WTC11 (cell line): ENCODE measurements around the gene SRPK3. TPM values are rescaled to one million over a fixed set of nuclear protein-coding genes. Genes with fewer than 3 reads are reported as not detected.

Source experiments
- ATAC-seq: fragments of 200-7000 bp; cut with Tn5 transposase; 2 replicates; pipeline ENCODE4 v1.10.0; 2021; ENCODE audit warnings: mild to moderate bottlenecking, moderate library complexity
- CTCF ChIA-PET: fragments of 300-600 bp; sonication (Branson Sonifier 250); formaldehyde crosslinking; loops from one replicate; lab custom pipeline; 2021; ENCODE audit warnings: antibody characterized with exemption; lab: Charles Lee
- POLR2A ChIA-PET: fragments of 350-600 bp; sonication (Branson Sonifier 250); formaldehyde crosslinking; loops from one replicate; lab custom pipeline; 2021; ENCODE audit warnings: antibody characterized with exemption; lab: Charles Lee
- DNase-seq: peaks from one replicate; pipeline ENCODE4 v3.0.0; 2021; ENCODE audit warnings: low spot score
- H3K27ac Mint-ChIP-seq: 2 replicates; pipeline ENCODE4 v1.8.0; 2021; ENCODE audit warnings: mixed read lengths
- H3K27me3 Mint-ChIP-seq: 2 replicates; pipeline ENCODE4 v1.8.0; 2021; ENCODE audit warnings: low read depth, mild to moderate bottlenecking, moderate library complexity, mixed read lengths
- H3K36me3 Mint-ChIP-seq: 2 replicates; pipeline ENCODE4 v1.8.0; 2021; ENCODE audit warnings: mixed read lengths
- H3K4me1 Mint-ChIP-seq: 2 replicates; pipeline ENCODE4 v1.8.0; 2022; ENCODE audit warnings: mixed read lengths
- H3K4me3 Mint-ChIP-seq: 2 replicates; pipeline ENCODE4 v1.8.0; 2021; ENCODE audit warnings: mild to moderate bottlenecking, moderate library complexity, mixed read lengths
- H3K9me3 Mint-ChIP-seq: 2 replicates; pipeline ENCODE4 v1.8.0; 2021; ENCODE audit warnings: mixed read lengths
- ATF2 ChIP-seq: sonication (generic); formaldehyde crosslinking; IDR thresholded peaks from 2 replicates; pipeline ENCODE4 v1.8.1; 2022; ENCODE audit warnings: low read depth, missing genetic modification reagents, borderline replicate concordance
- ATF3 ChIP-seq: sonication (generic); formaldehyde crosslinking; conservative IDR thresholded peaks from 2 replicates; pipeline ENCODE4 v1.8.1; 2022; ENCODE audit warnings: mild to moderate bottlenecking, missing genetic modification reagents
- CREM ChIP-seq: sonication (generic); formaldehyde crosslinking; IDR thresholded peaks from 2 replicates; pipeline ENCODE4 v1.8.1; 2022; ENCODE audit warnings: mild to moderate bottlenecking, missing genetic modification reagents, moderate library complexity
- E2F1 ChIP-seq: sonication (generic); formaldehyde crosslinking; IDR thresholded peaks from 2 replicates; pipeline ENCODE4 v1.8.0; 2022; ENCODE audit warnings: mild to moderate bottlenecking, missing genetic modification reagents
- ELF4 ChIP-seq: sonication (generic); formaldehyde crosslinking; IDR thresholded peaks from 2 replicates; pipeline ENCODE4 v1.8.1; 2022; ENCODE audit warnings: low read depth, mild to moderate bottlenecking, moderate library complexity, missing genetic modification reagents
- EMX1 ChIP-seq: fragments of 250-450 bp; sonication (Bioruptor Pico); IDR thresholded peaks from 2 replicates; pipeline ENCODE4 v1.8.0; 2021; ENCODE audit warnings: mild to moderate bottlenecking
- FOXJ3 ChIP-seq: sonication (generic); formaldehyde crosslinking; IDR thresholded peaks from 2 replicates; pipeline ENCODE4 v1.9.0; 2021; ENCODE audit warnings: missing genetic modification reagents, mild to moderate bottlenecking, borderline replicate concordance
- FOXK1 ChIP-seq: sonication (generic); formaldehyde crosslinking; IDR thresholded peaks from 2 replicates; pipeline ENCODE4 v1.8.0; 2022; ENCODE audit warnings: mild to moderate bottlenecking, moderate library complexity, missing genetic modification reagents
- GTF2I ChIP-seq: fragments of 250-450 bp; sonication (Bioruptor Pico); conservative IDR thresholded peaks from 2 replicates; pipeline ENCODE4 v1.4.0; 2021; ENCODE audit warnings: mild to moderate bottlenecking
- JAZF1 ChIP-seq: fragments of 250-450 bp; sonication (Bioruptor Pico); IDR thresholded peaks from 2 replicates; pipeline ENCODE4 v1.9.0; 2021; ENCODE audit warnings: moderate library complexity, mild to moderate bottlenecking, inconsistent platforms
- JUN ChIP-seq: sonication (generic); formaldehyde crosslinking; IDR thresholded peaks from 2 replicates; pipeline ENCODE4 v1.8.0; 2023; ENCODE audit warnings: mild to moderate bottlenecking, missing genetic modification reagents
- MLX ChIP-seq: sonication (generic); formaldehyde crosslinking; IDR thresholded peaks from 2 replicates; pipeline ENCODE4 v1.8.1; 2023; ENCODE audit warnings: mild to moderate bottlenecking, missing genetic modification reagents, moderate library complexity
- MXD4 ChIP-seq: fragments of 250-450 bp; sonication (Bioruptor Pico); IDR thresholded peaks from 2 replicates; pipeline ENCODE4 v1.8.0; 2021; ENCODE audit warnings: mild to moderate bottlenecking, moderate library complexity, borderline replicate concordance
- MYBL2 ChIP-seq: sonication (generic); formaldehyde crosslinking; IDR thresholded peaks from 2 replicates; pipeline ENCODE4 v1.8.1; 2023; ENCODE audit warnings: mild to moderate bottlenecking, moderate library complexity, missing genetic modification reagents
- NR1H2 ChIP-seq: sonication (generic); formaldehyde crosslinking; IDR thresholded peaks from 2 replicates; pipeline ENCODE4 v1.9.0; 2021; ENCODE audit warnings: mild to moderate bottlenecking, moderate library complexity, missing genetic modification reagents
- PRRX2 ChIP-seq: fragments of 250-450 bp; sonication (Bioruptor Pico); IDR thresholded peaks from 2 replicates; pipeline ENCODE4 v1.8.0; 2021; ENCODE audit warnings: mild to moderate bottlenecking
- RELA ChIP-seq: sonication (generic); formaldehyde crosslinking; IDR thresholded peaks from 2 replicates; pipeline ENCODE4 v1.8.1; 2022; ENCODE audit warnings: missing genetic modification reagents, mild to moderate bottlenecking, borderline replicate concordance
- TEAD1 ChIP-seq: sonication (generic); formaldehyde crosslinking; IDR thresholded peaks from 2 replicates; pipeline ENCODE4 v1.8.0; 2022; ENCODE audit warnings: mild to moderate bottlenecking, missing genetic modification reagents
- USF1 ChIP-seq: sonication (generic); formaldehyde crosslinking; IDR thresholded peaks from 2 replicates; pipeline ENCODE4 v1.8.0; 2022; ENCODE audit warnings: mild to moderate bottlenecking, missing genetic modification reagents
- ZBTB21 ChIP-seq: sonication (generic); formaldehyde crosslinking; IDR thresholded peaks from 2 replicates; pipeline ENCODE4 v1.8.1; 2023; ENCODE audit warnings: mild to moderate bottlenecking, missing genetic modification reagents, borderline replicate concordance
- ZBTB43 ChIP-seq: sonication (generic); formaldehyde crosslinking; IDR thresholded peaks from 2 replicates; pipeline ENCODE4 v1.8.1; 2023; ENCODE audit warnings: mild to moderate bottlenecking, missing genetic modification reagents
- ZNF121 ChIP-seq: sonication (generic); formaldehyde crosslinking; IDR thresholded peaks from 2 replicates; pipeline ENCODE4 v1.8.0; 2023; ENCODE audit warnings: missing genetic modification reagents
- ZNF138 ChIP-seq: sonication (generic); formaldehyde crosslinking; conservative IDR thresholded peaks from 2 replicates; pipeline ENCODE4 v1.8.1; 2022; ENCODE audit warnings: mild to moderate bottlenecking, moderate library complexity, missing genetic modification reagents
- ZNF396 ChIP-seq: fragments of 250-450 bp; sonication (Bioruptor Pico); IDR thresholded peaks from 2 replicates; pipeline ENCODE4 v1.8.0; 2021; ENCODE audit warnings: mild to moderate bottlenecking, moderate library complexity, borderline replicate concordance
- ZNF416 ChIP-seq: fragments of 250-450 bp; sonication (Bioruptor Pico); IDR thresholded peaks from 2 replicates; pipeline ENCODE4 v1.9.0; 2021; ENCODE audit warnings: mild to moderate bottlenecking, inconsistent platforms
- ZNF512 ChIP-seq: sonication (generic); formaldehyde crosslinking; IDR thresholded peaks from 2 replicates; pipeline ENCODE4 v1.8.1; 2022; ENCODE audit warnings: missing genetic modification reagents, borderline replicate concordance
- total RNA-seq: library from RNA; stranded (reverse); gene quantifications from 3 replicates; pipeline ENCODE4 v1.2.3, GENCODE V29; 2021

SRPK3 gene
- total RNA-seq, 1 experiment from 2014 or later: not detected

GRCh38 chrX:153791104-153791852, 10.4 kb downstream of the SRPK3 start:
- ChIA-PET CTCF (no interaction called here), POLR2A (no interaction called here)
- DNase-seq (no peak), ATAC-seq (no peak)
- Mint-ChIP-seq H3K4me1 (peaks cover 11% of the 10 kb centered on the region), H3K9me3 (no peaks in the 10 kb centered on the region), H3K36me3 (peaks cover 3% of the 10 kb centered on the region), H3K4me3 (no peak overlapping the region), H3K27ac (peak overlapping the region; percentile 36; the same call in 1 of the 2 replicates), H3K27me3 (no peaks in the 10 kb centered on the region)
- no peak for TF ChIP-seq ZBTB43 (CRISPR knock-in tag)
- no peak for TF ChIP-seq RELA (CRISPR knock-in tag)
- TF ChIP-seq NR1H2: no peak
- no peak for TF ChIP-seq ZBTB21 (CRISPR knock-in tag)
- no peak for TF ChIP-seq PRRX2 (CRISPR knock-in tag)
- TF ChIP-seq MXD4: no peak

GRCh38 chrX:153792368-153792767, 11.5 kb downstream of the SRPK3 start:
- H3K4me3 Mint-ChIP-seq: no peak overlapping the region
- no peak for ATAC-seq
- CTCF ChIA-PET: no interaction called here
- no peak overlapping the region for H3K27ac Mint-ChIP-seq
- H3K27me3 Mint-ChIP-seq: no peaks in the 10 kb centered on the region
- DNase-seq: no peak
- H3K36me3 Mint-ChIP-seq: peaks cover 4% of the 10 kb centered on the region; the same call in 1 of the 2 replicates
- TF ChIP-seq RELA (CRISPR knock-in tag) (no peak), JAZF1 (CRISPR knock-in tag) (no peak), ELF4 (no peak), ATF2 (CRISPR knock-in tag) (no peak)
- H3K4me1 Mint-ChIP-seq: peaks cover 12% of the 10 kb centered on the region
- H3K9me3 Mint-ChIP-seq: no peaks in the 10 kb centered on the region
- POLR2A ChIA-PET: no interaction called here

GRCh38 chrX:153793291-153793690, 12.4 kb downstream of the SRPK3 start:
- 0 out of 2 replicates have a peak overlapping the region, but pooled peaks have one; percentile 23 for H3K27ac Mint-ChIP-seq
- H3K4me1 Mint-ChIP-seq: peaks cover 12% of the 10 kb centered on the region
- H3K4me3 Mint-ChIP-seq: peak overlapping the region; percentile 90
- H3K36me3 Mint-ChIP-seq: peaks cover 8% of the 10 kb centered on the region
- ChIA-PET CTCF (interaction anchor here (1.0 to 1.9 kb wide), 3 partner anchors 11 to 154 kb away, joined by 3 to 6 read pairs (median 4); no protein-coding TSS in a partner anchor), POLR2A (interaction anchor here (1.3 kb wide), 1 partner anchor 15 kb away, joined by 4 read pairs; no protein-coding TSS in a partner anchor)
- DNase-seq: no peak
- no peaks in the 10 kb centered on the region for H3K27me3 Mint-ChIP-seq
- no peak for ATAC-seq
- H3K9me3 Mint-ChIP-seq: no peaks in the 10 kb centered on the region
- TF ChIP-seq ZNF512 (CRISPR knock-in tag) (no peak), ZNF121 (CRISPR knock-in tag) (no peak), MYBL2 (CRISPR knock-in tag) (no peak), USF1 (CRISPR knock-in tag) (no peak), JUN (CRISPR knock-in tag) (no peak), ZNF416 (CRISPR knock-in tag) (no peak), TEAD1 (CRISPR knock-in tag) (no peak), ATF3 (no peak), E2F1 (no peak), ZNF138 (CRISPR knock-in tag) (no peak), GTF2I (CRISPR knock-in tag) (no peak), FOXK1 (CRISPR knock-in tag) (no peak), ZNF396 (CRISPR knock-in tag) (no peak), MLX (CRISPR knock-in tag) (no peak), JAZF1 (CRISPR knock-in tag) (no peak), EMX1 (no peak), FOXJ3 (CRISPR knock-in tag) (no peak), CREM (no peak)
